GM12801 (cell line): Measurements from ENCODE around the gene CIAPIN1.

Experiments used
- TF ChIP-seq, protein P1 (sequence below): IDR thresholded peaks from one replicate; pipeline ENCODE4 v1.5.1; 2011; ENCODE audit warnings: control low read depth; ENCODE audit not compliant: insufficient read length; ENCODE audit errors: extremely low read depth

The CIAPIN1 gene

DNA sequence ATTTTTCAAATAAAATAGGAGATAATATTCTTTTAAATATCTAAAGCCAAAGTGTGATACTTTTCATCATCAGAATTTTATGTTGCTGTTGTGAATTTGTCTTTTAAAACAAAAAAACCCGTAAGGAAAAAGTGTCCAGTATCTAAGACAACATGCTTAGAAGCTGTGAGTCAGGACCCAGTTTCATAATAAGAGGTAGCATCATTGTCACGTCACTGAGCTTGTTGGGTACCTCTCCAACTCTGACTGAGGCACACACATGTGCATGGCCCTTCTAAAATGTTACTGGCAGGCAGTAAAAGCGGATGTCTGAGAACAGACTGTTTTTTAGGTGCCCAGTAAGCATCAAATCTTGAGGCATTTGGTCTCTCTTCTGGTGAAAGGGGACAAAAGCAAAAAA lies 2.5 kb downstream of the CIAPIN1 start:
- TF ChIP-seq, protein P1, sequence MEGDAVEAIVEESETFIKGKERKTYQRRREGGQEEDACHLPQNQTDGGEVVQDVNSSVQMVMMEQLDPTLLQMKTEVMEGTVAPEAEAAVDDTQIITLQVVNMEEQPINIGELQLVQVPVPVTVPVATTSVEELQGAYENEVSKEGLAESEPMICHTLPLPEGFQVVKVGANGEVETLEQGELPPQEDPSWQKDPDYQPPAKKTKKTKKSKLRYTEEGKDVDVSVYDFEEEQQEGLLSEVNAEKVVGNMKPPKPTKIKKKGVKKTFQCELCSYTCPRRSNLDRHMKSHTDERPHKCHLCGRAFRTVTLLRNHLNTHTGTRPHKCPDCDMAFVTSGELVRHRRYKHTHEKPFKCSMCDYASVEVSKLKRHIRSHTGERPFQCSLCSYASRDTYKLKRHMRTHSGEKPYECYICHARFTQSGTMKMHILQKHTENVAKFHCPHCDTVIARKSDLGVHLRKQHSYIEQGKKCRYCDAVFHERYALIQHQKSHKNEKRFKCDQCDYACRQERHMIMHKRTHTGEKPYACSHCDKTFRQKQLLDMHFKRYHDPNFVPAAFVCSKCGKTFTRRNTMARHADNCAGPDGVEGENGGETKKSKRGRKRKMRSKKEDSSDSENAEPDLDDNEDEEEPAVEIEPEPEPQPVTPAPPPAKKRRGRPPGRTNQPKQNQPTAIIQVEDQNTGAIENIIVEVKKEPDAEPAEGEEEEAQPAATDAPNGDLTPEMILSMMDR, result no peak

- TF ChIP-seq, protein P1, result no peak
These were observed 11.3 kb downstream of the CIAPIN1 start for GRCh38 chr16:57435838-57436237.

DNA sequence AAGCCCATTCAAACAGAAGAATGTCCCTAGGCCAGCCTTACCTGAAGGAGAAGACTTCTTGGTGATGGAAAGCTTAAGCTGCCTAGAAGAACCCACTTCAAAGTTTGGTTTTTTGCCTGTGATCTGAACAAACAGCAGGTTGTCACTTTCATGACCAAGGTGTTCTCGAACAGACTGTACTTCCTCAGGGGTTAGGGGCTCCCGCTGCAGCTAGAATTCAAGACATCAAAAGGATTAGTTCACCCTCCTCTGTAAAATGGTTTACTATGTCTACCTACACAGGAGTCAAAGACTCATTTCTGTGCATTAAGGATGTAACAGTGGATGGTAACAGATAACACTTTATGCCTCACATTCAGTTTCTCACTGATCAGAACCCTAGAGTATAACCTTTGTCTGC lies 13.2 kb downstream of the CIAPIN1 start:
- TF ChIP-seq, protein P1, result no peak

- TF ChIP-seq, protein P1, result no peak
These were observed 14.2 kb downstream of the CIAPIN1 start for GRCh38 chr16:57432989-57433388.

DNA sequence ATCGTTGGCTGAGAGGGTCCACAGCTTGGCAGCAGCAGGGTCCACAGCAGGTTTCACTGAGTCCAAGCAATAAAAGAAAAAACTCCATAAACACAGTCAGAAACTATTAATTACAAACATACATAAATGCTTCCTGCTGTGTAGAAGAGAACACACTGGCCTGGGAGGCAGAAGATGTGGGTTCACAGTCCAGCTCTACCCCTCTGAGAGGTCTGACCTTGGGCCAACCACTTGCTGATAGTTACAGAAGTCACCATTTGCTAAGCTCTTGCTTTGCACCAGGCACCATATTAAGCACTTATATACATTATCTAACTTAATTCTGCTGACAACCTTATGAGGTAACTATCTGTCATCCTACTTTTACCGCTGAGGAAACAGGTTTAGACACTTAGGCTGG lies 14.7 kb downstream of the CIAPIN1 start:
- TF ChIP-seq, protein P1, result no peak

GRCh38 chr16:57430955-57431354 lies 16.2 kb downstream of the CIAPIN1 start:
- TF ChIP-seq, protein P1, result no peak

DNA sequence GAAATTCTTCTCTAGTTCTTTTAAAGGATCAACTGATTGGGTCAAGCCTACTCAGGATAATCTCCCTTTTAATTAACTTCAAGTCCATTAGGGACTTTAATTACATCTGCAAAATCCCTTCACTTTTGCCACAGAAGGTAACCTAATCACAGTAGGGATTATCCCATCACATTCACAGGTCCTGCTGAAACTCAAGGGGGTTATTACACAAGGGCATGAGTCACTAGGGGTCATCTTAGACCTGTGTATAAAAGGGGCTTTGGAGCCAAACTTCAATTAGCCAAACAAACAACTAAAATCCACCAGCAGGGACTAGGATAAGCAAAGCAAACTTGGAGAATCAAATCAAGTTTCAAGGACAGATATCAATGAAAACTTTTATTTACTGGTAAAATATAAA lies 19.4 kb downstream of the CIAPIN1 start:
- TF ChIP-seq, protein P1, result no peak

- TF ChIP-seq, protein P1, result no peak
These were observed 19.9 kb downstream of the CIAPIN1 start for GRCh38 chr16:57427307-57427706.
